Peyer's patch (tissue), 4 donors: Measurements from ENCODE around the gene SLC5A2.

Experiments used
- CTCF ChIP-seq, 6 experiments: fragments of 450-650 bp in 4 of 6; fragments of 200-600 bp in 2 of 6; sonication (generic) in 1 of 6; IDR thresholded peaks; one replicate each; pipeline ENCODE4 v1.5.1; 2017 to 2019; ENCODE audit warnings: antibody characterized with exemption in 6 of 6, mild to moderate bottlenecking in 3 of 6, moderate library complexity in 1 of 6
- POLR2A ChIP-seq, 2 donors: fragments of 450-650 bp; IDR thresholded peaks; one replicate each; pipeline ENCODE4 v1.5.1; 2017; ENCODE audit warnings: antibody characterized with exemption in 2 of 2, mild to moderate bottlenecking in 2 of 2, moderate library complexity in 2 of 2

GRCh38 chr16:31525113-31525512 is 42.2 kb downstream of the SLC5A2 start:
- TF ChIP-seq POLR2A (IDR thresholded peaks at IDR 0.05) (no peak), CTCF (IDR thresholded peaks at IDR 0.05) (no peak)
